ENCODE measurements around the gene MAGEB4. TPM values are rescaled to one million over a fixed set of nuclear protein-coding genes. Genes with fewer than 3 reads are reported as not detected.
A peak's percentile ranks its signal among the peaks of the same experiment; 100 is the strongest.

MAGEB4 gene
- total RNA-seq, 6 experiments from 2014 or later: not detected

- no peak for TF ChIP-seq CTCF (IDR thresholded peaks at IDR 0.05)
- no peaks in the 10 kb centered on the region for H3K36me3 Mint-ChIP-seq (ENCODE audit: low read depth)
- H3K27me3 Mint-ChIP-seq (ENCODE audit: insufficient read depth): no peaks in the 10 kb centered on the region
- no peak overlapping the region for H3K27ac Mint-ChIP-seq
- no peak overlapping the region for H3K4me3 Mint-ChIP-seq
- no peak for DNase-seq
- H3K4me1 Mint-ChIP-seq (ENCODE audit: low read depth): no peaks in the 10 kb centered on the region
- no peaks in the 10 kb centered on the region for H3K9me3 Mint-ChIP-seq
Measured at GRCh38 chrX:30262763-30263162, 21.0 kb downstream of the MAGEB4 start.

- Mint-ChIP-seq H3K9me3 (no peaks in the 10 kb centered on the region), H3K4me3 (no peak overlapping the region), H3K27me3 (ENCODE audit: insufficient read depth) (no peaks in the 10 kb centered on the region), H3K4me1 (ENCODE audit: low read depth) (peaks cover 14% of the 10 kb centered on the region), H3K27ac (peak overlapping the region; percentile 29; the same call in 1 of the 2 replicates), H3K36me3 (ENCODE audit: low read depth) (no peaks in the 10 kb centered on the region)
- no peak for TF ChIP-seq CTCF (IDR thresholded peaks at IDR 0.05)
- no peak for DNase-seq
Measured at GRCh38 chrX:30270639-30271038, 28.8 kb downstream of the MAGEB4 start.

GRCh38 chrX:30275498-30275897 lies 33.7 kb downstream of the MAGEB4 start:
- H3K27ac Mint-ChIP-seq: no peak overlapping the region
- peak; percentile 71 for TF ChIP-seq CTCF (IDR thresholded peaks at IDR 0.05)
- H3K4me3 Mint-ChIP-seq: no peak overlapping the region
- peaks cover 27% of the 10 kb centered on the region for H3K4me1 Mint-ChIP-seq (ENCODE audit: low read depth)
- H3K27me3 Mint-ChIP-seq (ENCODE audit: insufficient read depth): no peaks in the 10 kb centered on the region
- no peaks in the 10 kb centered on the region for H3K36me3 Mint-ChIP-seq (ENCODE audit: low read depth)
- no peaks in the 10 kb centered on the region for H3K9me3 Mint-ChIP-seq
- DNase-seq: no peak

GRCh38 chrX:30278365-30278764 lies 36.6 kb downstream of the MAGEB4 start:
- Mint-ChIP-seq H3K4me1 (ENCODE audit: low read depth) (peaks cover 34% of the 10 kb centered on the region), H3K9me3 (no peaks in the 10 kb centered on the region), H3K36me3 (ENCODE audit: low read depth) (no peaks in the 10 kb centered on the region), H3K27ac (peak overlapping the region; percentile 41; the same call in 1 of the 2 replicates), H3K27me3 (ENCODE audit: insufficient read depth) (no peaks in the 10 kb centered on the region), H3K4me3 (no peak overlapping the region)
- peak; percentile 16 for DNase-seq
- no peak for TF ChIP-seq CTCF (IDR thresholded peaks at IDR 0.05)

GRCh38 chrX:30280428-30280827 lies 38.6 kb downstream of the MAGEB4 start:
- no peak overlapping the region for H3K4me3 Mint-ChIP-seq
- H3K36me3 Mint-ChIP-seq (ENCODE audit: low read depth): no peaks in the 10 kb centered on the region
- H3K9me3 Mint-ChIP-seq: no peaks in the 10 kb centered on the region
- no peak for TF ChIP-seq CTCF (IDR thresholded peaks at IDR 0.05)
- H3K27ac Mint-ChIP-seq: no peak overlapping the region
- no peaks in the 10 kb centered on the region for H3K27me3 Mint-ChIP-seq (ENCODE audit: insufficient read depth)
- DNase-seq: no peak
- peaks cover 48% of the 10 kb centered on the region for H3K4me1 Mint-ChIP-seq (ENCODE audit: low read depth)

- H3K4me1 Mint-ChIP-seq (ENCODE audit: low read depth): peaks cover 48% of the 10 kb centered on the region
- no peaks in the 10 kb centered on the region for H3K36me3 Mint-ChIP-seq (ENCODE audit: low read depth)
- no peak for DNase-seq
- H3K9me3 Mint-ChIP-seq: no peaks in the 10 kb centered on the region
- TF ChIP-seq CTCF (IDR thresholded peaks at IDR 0.05): no peak
- H3K4me3 Mint-ChIP-seq: no peak overlapping the region
- peak overlapping the region; percentile 100 for H3K27ac Mint-ChIP-seq
- no peaks in the 10 kb centered on the region for H3K27me3 Mint-ChIP-seq (ENCODE audit: insufficient read depth)
Measured at GRCh38 chrX:30282527-30282926, 40.7 kb downstream of the MAGEB4 start.
